ENCODE data around the gene RAET1G. TPM values are rescaled to one million over a fixed set of nuclear protein-coding genes. Genes with fewer than 3 reads are reported as not detected.

Gene RAET1G
- polyA plus RNA-seq, 2 of the 4 experiments (the other 2 are of a cell fraction), result 10.1 to 24.4 TPM

DNA sequence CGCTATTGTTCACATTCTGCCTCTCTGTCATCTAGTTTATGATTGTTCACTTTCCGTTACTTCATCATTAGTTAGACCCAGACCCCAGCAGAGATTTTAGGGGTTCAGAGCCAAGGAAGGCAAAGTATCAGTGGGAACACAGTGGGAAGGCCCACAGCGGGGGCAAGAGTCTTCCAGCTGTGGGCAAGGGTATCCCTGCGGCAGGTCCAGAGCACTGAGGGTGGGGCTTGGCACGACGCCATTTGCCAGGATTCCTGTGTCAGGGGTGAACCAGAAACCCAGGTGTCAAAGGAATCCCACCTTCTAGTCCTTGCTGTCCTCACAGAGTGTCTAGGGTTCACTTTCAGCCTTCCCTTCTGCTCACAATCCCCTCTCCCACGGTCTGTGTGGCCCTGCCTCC lies 38.3 kb downstream of the RAET1G start:
- Histone ChIP-seq H3K4me2 (no peak overlapping the region), H3K4me3 (no peak overlapping the region), H3K9me3 (no peaks in the 10 kb centered on the region), H3K4me1 (peaks cover 37% of the 10 kb centered on the region), H3K27ac (peak overlapping the region in 1 of 2 experiments; percentile 76; a peak in 3 of 6 replicates)
- FAIRE-seq (no peak), ATAC-seq (no peak), DNase-seq (ENCODE audit: low read depth in 1 of 2, low spot score in 1 of 2) (no peak)
- CTCF ChIA-PET, result interaction anchor here (1.1 to 2.4 kb wide), 5 partner anchors 18 to 51 kb away, joined by 3 to 9 read pairs (median 3); no protein-coding TSS in a partner anchor
- TF ChIP-seq, protein P1, sequence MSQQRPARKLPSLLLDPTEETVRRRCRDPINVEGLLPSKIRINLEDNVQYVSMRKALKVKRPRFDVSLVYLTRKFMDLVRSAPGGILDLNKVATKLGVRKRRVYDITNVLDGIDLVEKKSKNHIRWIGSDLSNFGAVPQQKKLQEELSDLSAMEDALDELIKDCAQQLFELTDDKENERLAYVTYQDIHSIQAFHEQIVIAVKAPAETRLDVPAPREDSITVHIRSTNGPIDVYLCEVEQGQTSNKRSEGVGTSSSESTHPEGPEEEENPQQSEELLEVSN (IDR thresholded peaks at IDR 0.05; ENCODE audit: borderline replicate concordance, low read depth), result no peak
- TF ChIP-seq JUN (IDR thresholded peaks at IDR 0.05) (no peak), POLR2A (IDR thresholded peaks at IDR 0.05; ENCODE audit: low read length) (no peak), HDAC2 (IDR thresholded peaks at IDR 0.05) (no peak), ZFP36 (IDR thresholded peaks at IDR 0.05; ENCODE audit: borderline replicate concordance, partially characterized antibody) (no peak), SMC3 (IDR thresholded peaks at IDR 0.05) (no peak), MAZ (IDR thresholded peaks at IDR 0.05; ENCODE audit: borderline replicate concordance, low read depth, low read length) (no peak), CBX2 (IDR thresholded peaks at IDR 0.05; ENCODE audit: borderline replicate concordance, low read depth) (no peak), HOXB13 (CRISPR knock-in tag; IDR thresholded peaks at IDR 0.05; ENCODE audit: low read depth) (no peak), ZC3H11A (IDR thresholded peaks at IDR 0.05) (no peak), NPAS2 (CRISPR knock-in tag; IDR thresholded peaks at IDR 0.05; ENCODE audit: borderline replicate concordance) (no peak)
- TF ChIP-seq, protein P2, sequence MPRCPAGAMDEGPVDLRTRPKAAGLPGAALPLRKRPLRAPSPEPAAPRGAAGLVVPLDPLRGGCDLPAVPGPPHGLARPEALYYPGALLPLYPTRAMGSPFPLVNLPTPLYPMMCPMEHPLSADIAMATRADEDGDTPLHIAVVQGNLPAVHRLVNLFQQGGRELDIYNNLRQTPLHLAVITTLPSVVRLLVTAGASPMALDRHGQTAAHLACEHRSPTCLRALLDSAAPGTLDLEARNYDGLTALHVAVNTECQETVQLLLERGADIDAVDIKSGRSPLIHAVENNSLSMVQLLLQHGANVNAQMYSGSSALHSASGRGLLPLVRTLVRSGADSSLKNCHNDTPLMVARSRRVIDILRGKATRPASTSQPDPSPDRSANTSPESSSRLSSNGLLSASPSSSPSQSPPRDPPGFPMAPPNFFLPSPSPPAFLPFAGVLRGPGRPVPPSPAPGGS (IDR thresholded peaks at IDR 0.05), result no peak
- TF ChIP-seq, protein P3, sequence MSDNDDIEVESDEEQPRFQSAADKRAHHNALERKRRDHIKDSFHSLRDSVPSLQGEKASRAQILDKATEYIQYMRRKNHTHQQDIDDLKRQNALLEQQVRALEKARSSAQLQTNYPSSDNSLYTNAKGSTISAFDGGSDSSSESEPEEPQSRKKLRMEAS (IDR thresholded peaks at IDR 0.05), result no peak
- TF ChIP-seq, protein P4, sequence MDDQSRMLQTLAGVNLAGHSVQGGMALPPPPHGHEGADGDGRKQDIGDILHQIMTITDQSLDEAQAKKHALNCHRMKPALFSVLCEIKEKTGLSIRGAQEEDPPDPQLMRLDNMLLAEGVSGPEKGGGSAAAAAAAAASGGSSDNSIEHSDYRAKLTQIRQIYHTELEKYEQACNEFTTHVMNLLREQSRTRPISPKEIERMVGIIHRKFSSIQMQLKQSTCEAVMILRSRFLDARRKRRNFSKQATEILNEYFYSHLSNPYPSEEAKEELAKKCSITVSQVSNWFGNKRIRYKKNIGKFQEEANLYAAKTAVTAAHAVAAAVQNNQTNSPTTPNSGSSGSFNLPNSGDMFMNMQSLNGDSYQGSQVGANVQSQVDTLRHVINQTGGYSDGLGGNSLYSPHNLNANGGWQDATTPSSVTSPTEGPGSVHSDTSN (IDR thresholded peaks at IDR 0.05), result no peak
- whole genome bisulfite sequencing (ENCODE audit: missing lambda C conversion rate), result 85% methylated on average over 7 of the region's 7 CpGs
- POLR2A ChIA-PET, result no interaction called here

DNA sequence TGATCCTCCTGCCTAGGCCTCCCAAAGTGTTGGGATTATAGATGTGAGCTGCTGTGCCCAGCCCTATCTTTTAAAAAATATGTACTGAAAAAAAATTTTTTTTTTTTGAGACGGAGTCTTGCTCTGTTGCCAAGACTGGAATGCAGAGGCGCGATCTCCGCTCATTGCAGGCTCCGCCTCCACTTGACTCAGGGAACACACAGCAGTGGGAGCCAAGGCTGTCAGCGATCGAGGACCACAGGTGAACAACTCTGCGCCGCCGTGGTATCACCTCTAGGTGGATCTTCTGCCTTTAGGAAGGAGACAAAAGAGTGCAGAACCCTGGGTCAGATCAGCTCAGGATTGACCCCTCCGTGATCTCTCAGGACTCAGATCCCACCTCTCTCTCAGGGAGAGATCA lies 38.7 kb downstream of the RAET1G start:
- FAIRE-seq (no peak), ATAC-seq (no peak), DNase-seq (ENCODE audit: low read depth in 1 of 2, low spot score in 1 of 2) (no peak)
- POLR2A ChIA-PET, result no interaction called here
- CTCF ChIA-PET, result interaction anchor here (1.0 to 1.2 kb wide), 5 partner anchors 11 to 43 kb away, joined by 3 to 5 read pairs (median 3); no protein-coding TSS in a partner anchor
- H3K4me1 ChIP-seq, result peaks cover 33% of the 10 kb centered on the region
- WGBS (ENCODE audit: missing lambda C conversion rate), result 87% methylated on average over 11 of the region's 11 CpGs
- TF ChIP-seq CHD4 (IDR thresholded peaks at IDR 0.05; ENCODE audit: borderline replicate concordance), result no peak
- 0 out of 5 replicates have a peak, but pooled peaks of 1 of the 2 experiments have one; percentile 7 for TF ChIP-seq RAD21 (conservative IDR thresholded peaks at IDR 0.05 in 1 of 2, IDR thresholded peaks at IDR 0.05 in 1 of 2)
- no peaks in the 10 kb centered on the region for H3K9me3 ChIP-seq
- H3K4me2 ChIP-seq, result no peak overlapping the region
- peak overlapping the region in 1 of 2 experiments; percentile 76; a peak in 3 of 6 replicates for H3K27ac ChIP-seq
- no peak overlapping the region for H3K4me3 ChIP-seq

DNA sequence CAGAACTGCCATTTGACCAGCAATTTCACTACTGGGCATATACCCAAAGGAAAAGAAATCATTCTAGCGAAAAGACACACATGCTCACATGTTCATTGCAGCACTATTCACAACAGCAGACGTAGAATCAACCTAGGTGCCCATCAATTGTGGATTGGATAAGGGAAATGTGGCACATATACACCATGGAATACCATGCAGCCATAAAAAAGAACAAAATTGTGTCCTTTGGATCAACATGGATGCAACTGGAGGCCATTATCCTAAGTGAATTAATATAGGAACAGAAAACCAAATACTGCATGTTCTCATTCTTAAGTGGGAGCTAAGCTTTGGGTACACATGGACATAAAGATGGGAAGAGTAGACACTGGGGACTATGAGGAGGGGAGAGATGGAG lies 41.1 kb downstream of the RAET1G start:
- WGBS (ENCODE audit: missing lambda C conversion rate), result 49% methylated on average over 2 of the region's 2 CpGs
- no peak for DNase-seq (ENCODE audit: low read depth in 1 of 2, low spot score in 1 of 2)
- Histone ChIP-seq H3K9me3 (no peaks in the 10 kb centered on the region), H3K4me3 (no peak overlapping the region), H3K27ac (no peak overlapping the region), H3K4me2 (no peak overlapping the region), H3K4me1 (peaks cover 12% of the 10 kb centered on the region)
- ChIA-PET POLR2A (no interaction called here), CTCF (no interaction called here)
- FAIRE-seq, result no peak
- ATAC-seq, result no peak
- TF ChIP-seq, protein P5, sequence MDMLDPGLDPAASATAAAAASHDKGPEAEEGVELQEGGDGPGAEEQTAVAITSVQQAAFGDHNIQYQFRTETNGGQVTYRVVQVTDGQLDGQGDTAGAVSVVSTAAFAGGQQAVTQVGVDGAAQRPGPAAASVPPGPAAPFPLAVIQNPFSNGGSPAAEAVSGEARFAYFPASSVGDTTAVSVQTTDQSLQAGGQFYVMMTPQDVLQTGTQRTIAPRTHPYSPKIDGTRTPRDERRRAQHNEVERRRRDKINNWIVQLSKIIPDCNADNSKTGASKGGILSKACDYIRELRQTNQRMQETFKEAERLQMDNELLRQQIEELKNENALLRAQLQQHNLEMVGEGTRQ (IDR thresholded peaks at IDR 0.05), result no peak
- no peak for TF ChIP-seq RARB (CRISPR knock-in tag; IDR thresholded peaks at IDR 0.05)
- no peak for TF ChIP-seq KDM1A (IDR thresholded peaks at IDR 0.05; ENCODE audit: low read depth)
- TF ChIP-seq, protein P3 (IDR thresholded peaks at IDR 0.05), result no peak
- no peak for TF ChIP-seq FOSB (CRISPR knock-in tag; IDR thresholded peaks at IDR 0.05)
- TF ChIP-seq, protein P6, sequence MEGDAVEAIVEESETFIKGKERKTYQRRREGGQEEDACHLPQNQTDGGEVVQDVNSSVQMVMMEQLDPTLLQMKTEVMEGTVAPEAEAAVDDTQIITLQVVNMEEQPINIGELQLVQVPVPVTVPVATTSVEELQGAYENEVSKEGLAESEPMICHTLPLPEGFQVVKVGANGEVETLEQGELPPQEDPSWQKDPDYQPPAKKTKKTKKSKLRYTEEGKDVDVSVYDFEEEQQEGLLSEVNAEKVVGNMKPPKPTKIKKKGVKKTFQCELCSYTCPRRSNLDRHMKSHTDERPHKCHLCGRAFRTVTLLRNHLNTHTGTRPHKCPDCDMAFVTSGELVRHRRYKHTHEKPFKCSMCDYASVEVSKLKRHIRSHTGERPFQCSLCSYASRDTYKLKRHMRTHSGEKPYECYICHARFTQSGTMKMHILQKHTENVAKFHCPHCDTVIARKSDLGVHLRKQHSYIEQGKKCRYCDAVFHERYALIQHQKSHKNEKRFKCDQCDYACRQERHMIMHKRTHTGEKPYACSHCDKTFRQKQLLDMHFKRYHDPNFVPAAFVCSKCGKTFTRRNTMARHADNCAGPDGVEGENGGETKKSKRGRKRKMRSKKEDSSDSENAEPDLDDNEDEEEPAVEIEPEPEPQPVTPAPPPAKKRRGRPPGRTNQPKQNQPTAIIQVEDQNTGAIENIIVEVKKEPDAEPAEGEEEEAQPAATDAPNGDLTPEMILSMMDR (IDR thresholded peaks at IDR 0.05), result no peak
- no peak for TF ChIP-seq FOSL2 (IDR thresholded peaks at IDR 0.05)
- TF ChIP-seq FOSL2 (CRISPR knock-in tag; IDR thresholded peaks at IDR 0.05), result no peak
- no peak for TF ChIP-seq JUNB (IDR thresholded peaks at IDR 0.05)
- no peak for TF ChIP-seq TP53 (CRISPR knock-in tag; IDR thresholded peaks at IDR 0.05)
- no peak for TF ChIP-seq RCOR1 (IDR thresholded peaks at IDR 0.05; ENCODE audit: low read depth, low read length)
- no peak for TF ChIP-seq EHF (CRISPR knock-in tag; IDR thresholded peaks at IDR 0.05)
- TF ChIP-seq ZSCAN20 (CRISPR knock-in tag; IDR thresholded peaks at IDR 0.05), result no peak
- no peak for TF ChIP-seq SREBF2 (IDR thresholded peaks at IDR 0.05)
- no peak for TF ChIP-seq EP300 (IDR thresholded peaks at IDR 0.05)
- no peak for TF ChIP-seq BHLHE40 (IDR thresholded peaks at IDR 0.05; ENCODE audit: low read depth, low read length)
- no peak for TF ChIP-seq TFCP2L1 (CRISPR knock-in tag; IDR thresholded peaks at IDR 0.05)
